ENCODE measurements around the gene ZNF236. TPM values are rescaled to one million over a fixed set of nuclear protein-coding genes. Genes with fewer than 3 reads are reported as not detected.

The ZNF236 gene
- total RNA-seq, 2 donors from 2014 or later: 9.7 to 16.9 TPM

DNA sequence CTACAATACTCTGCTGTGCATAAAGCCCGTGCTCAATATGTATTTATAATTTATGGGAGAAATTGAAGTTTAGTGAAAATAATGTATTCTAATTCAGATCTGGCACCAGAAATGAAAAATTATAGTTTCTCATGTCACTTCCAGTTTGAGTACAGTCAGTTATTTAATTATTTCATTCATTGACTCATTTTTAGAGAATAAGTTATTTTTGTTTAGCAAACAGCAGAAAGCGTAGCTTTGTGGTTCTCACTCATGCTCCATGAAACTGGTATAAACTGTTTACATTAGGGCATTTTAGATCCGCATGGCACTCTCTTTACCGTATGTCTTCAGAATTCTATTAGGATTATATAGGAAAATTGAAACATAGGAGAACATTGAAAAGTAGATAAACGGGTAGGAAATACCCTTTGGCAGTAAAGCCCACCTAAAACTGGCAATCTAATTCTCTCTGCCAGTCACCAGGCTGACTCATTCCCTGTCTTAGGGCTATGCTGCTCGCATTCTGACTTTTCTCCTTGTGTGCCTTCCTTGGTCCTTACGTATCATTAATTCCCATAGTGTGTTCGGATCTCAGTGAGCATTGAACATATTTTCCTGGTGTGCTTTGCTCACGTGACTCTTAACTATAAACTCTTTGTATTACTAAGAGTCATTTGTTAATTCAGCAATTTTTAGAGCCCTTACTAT is 106.0 kb downstream of the ZNF236 start:
- DNase-seq: no peak
- H3K4me1 ChIP-seq: no peaks in the 10 kb centered on the region
- TF ChIP-seq, protein P1, sequence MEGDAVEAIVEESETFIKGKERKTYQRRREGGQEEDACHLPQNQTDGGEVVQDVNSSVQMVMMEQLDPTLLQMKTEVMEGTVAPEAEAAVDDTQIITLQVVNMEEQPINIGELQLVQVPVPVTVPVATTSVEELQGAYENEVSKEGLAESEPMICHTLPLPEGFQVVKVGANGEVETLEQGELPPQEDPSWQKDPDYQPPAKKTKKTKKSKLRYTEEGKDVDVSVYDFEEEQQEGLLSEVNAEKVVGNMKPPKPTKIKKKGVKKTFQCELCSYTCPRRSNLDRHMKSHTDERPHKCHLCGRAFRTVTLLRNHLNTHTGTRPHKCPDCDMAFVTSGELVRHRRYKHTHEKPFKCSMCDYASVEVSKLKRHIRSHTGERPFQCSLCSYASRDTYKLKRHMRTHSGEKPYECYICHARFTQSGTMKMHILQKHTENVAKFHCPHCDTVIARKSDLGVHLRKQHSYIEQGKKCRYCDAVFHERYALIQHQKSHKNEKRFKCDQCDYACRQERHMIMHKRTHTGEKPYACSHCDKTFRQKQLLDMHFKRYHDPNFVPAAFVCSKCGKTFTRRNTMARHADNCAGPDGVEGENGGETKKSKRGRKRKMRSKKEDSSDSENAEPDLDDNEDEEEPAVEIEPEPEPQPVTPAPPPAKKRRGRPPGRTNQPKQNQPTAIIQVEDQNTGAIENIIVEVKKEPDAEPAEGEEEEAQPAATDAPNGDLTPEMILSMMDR (IDR thresholded peaks at IDR 0.05): no peak
- no peaks in the 10 kb centered on the region for H3K36me3 ChIP-seq
- H3K4me3 ChIP-seq: no peak overlapping the region
- intact Hi-C loops (cut with DNase I): no loop called here
- no peak overlapping the region for H3K27ac ChIP-seq
- no peak overlapping the region for H3K9ac ChIP-seq (ENCODE audit: low read depth in 2 of 2, low read length in 2 of 2)
- no peaks in the 10 kb centered on the region for H3K27me3 ChIP-seq
- no peaks in the 10 kb centered on the region for H3K9me3 ChIP-seq

DNA sequence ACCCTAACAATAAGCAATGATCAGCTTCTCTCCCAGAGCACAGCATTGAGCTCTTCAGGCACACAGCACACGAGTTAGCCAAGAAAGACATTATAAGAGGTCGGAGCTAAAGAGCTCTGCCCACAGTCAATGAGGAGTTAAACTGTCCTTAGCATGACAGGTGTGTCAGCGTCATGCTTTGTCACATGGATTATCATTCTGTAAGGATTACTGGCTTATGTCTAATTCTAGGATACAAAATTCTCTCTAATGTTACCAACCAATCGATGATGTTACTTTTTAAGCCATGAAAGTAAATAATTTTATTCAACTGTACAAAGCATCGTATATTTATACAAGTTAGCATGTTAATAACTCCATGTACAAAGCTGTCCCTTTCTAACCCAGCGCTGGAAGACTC is 108.8 kb downstream of the ZNF236 start:
- H3K9me3 ChIP-seq: no peaks in the 10 kb centered on the region
- H3K4me3 ChIP-seq: no peak overlapping the region
- TF ChIP-seq, protein P1 (IDR thresholded peaks at IDR 0.05): no peak
- no peak overlapping the region for H3K27ac ChIP-seq
- H3K27me3 ChIP-seq: no peaks in the 10 kb centered on the region
- no peaks in the 10 kb centered on the region for H3K36me3 ChIP-seq
- no peak for DNase-seq
- no peaks in the 10 kb centered on the region for H3K4me1 ChIP-seq
- intact Hi-C loops (cut with DNase I): no loop called here
- no peak overlapping the region for H3K9ac ChIP-seq (ENCODE audit: low read depth in 2 of 2, low read length in 2 of 2)

GRCh38 chr18:76932026-76932819 is 109.9 kb downstream of the ZNF236 start:
- Histone ChIP-seq H3K27ac (no peak overlapping the region), H3K36me3 (no peaks in the 10 kb centered on the region), H3K9me3 (no peaks in the 10 kb centered on the region), H3K4me3 (no peak overlapping the region), H3K27me3 (no peaks in the 10 kb centered on the region), H3K4me1 (no peaks in the 10 kb centered on the region), H3K9ac (ENCODE audit: low read depth in 2 of 2, low read length in 2 of 2) (no peak overlapping the region)
- TF ChIP-seq, protein P1 (IDR thresholded peaks at IDR 0.05): no peak
- intact Hi-C loops (cut with DNase I): no loop called here
- no peak for DNase-seq

DNA sequence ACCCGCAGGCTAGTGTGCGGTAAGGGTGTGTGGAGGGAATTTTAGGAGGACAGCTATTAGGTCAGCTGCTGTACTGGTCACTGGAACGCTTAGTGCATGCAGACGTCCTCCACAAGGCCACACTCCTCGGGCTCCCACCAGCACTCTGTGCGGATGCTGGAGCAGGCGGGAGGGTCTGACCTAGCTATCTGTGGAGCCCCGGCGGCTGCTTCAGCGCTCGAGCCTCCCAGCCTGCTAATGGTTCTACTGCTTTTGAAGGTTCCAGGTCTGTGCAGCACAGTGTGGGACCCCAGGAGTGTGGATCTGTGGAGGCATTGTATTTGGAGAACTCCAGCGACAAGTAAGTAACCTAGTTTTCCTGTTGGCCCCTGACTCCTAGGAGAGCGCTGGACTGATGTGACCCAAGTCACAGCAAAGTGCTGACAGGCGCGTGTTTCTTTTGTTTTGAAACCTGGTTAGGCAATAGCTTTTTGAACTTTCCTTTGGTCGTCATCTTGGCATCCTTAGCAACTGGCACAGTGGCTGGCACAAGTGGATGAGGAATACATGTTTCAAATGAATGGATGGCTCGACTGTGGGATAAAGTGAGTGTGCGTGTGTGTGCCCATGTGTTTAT is 113.5 kb downstream of the ZNF236 start:
- Histone ChIP-seq H3K27me3 (no peaks in the 10 kb centered on the region), H3K9ac (ENCODE audit: low read depth in 2 of 2, low read length in 2 of 2) (no peak overlapping the region), H3K9me3 (no peaks in the 10 kb centered on the region), H3K4me1 (no peaks in the 10 kb centered on the region), H3K4me3 (no peak overlapping the region), H3K27ac (no peak overlapping the region), H3K36me3 (no peaks in the 10 kb centered on the region)
- DNase-seq: no peak
- TF ChIP-seq, protein P1 (IDR thresholded peaks at IDR 0.05): no peak
- intact Hi-C loops (cut with DNase I): no loop called here

DNA sequence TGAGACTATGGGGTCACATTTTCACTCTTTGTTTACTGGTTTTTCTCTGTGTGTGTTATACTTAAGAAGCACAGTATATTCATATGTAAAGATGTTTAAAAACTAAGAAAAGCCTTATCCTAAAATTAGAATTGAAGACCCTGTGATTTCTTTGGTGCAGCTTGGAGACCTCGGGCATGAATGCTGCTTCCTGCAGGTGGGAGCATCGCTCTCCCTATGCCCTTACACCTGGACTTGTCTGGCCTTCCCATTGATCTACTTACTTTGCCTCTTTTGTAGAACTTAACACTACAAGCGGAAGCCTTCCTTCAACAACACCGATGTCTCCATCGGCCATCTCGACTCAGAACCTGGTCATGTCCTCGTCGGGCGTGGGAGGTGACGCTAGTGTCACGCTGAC is 114.5 kb downstream of the ZNF236 start:
- TF ChIP-seq, protein P1 (IDR thresholded peaks at IDR 0.05): no peak
- no peak overlapping the region for H3K4me3 ChIP-seq
- intact Hi-C loops (cut with DNase I): no loop called here
- H3K9ac ChIP-seq (ENCODE audit: low read depth in 2 of 2, low read length in 2 of 2): no peak overlapping the region
- H3K27me3 ChIP-seq: no peaks in the 10 kb centered on the region
- no peak overlapping the region for H3K27ac ChIP-seq
- no peaks in the 10 kb centered on the region for H3K4me1 ChIP-seq
- no peaks in the 10 kb centered on the region for H3K36me3 ChIP-seq
- H3K9me3 ChIP-seq: no peaks in the 10 kb centered on the region
- DNase-seq: no peak

Measured in colonic mucosa (tissue), 4 donors.